Osteoblast (primary cell): Measurements from ENCODE around the gene SLAMF6. TPM values are rescaled to one million over a fixed set of nuclear protein-coding genes. Genes with fewer than 3 reads are reported as not detected.
"Not testable (repeated sequence)": the region's sequence is repeated elsewhere in the genome, so short reads cannot be mapped to it uniquely, and the experiment has no call there.

Source experiments
- DNase-seq: peaks from one replicate; pipeline ENCODE4 v3.0.0; 2011; ENCODE audit warnings: low spot score, mixed read lengths; ENCODE audit not compliant: insufficient read length; ENCODE audit errors: missing footprints
- H2AFZ ChIP-seq: 2 replicates; pipeline ENCODE4 v1.6.0; 2011; ENCODE audit warnings: mild to moderate bottlenecking, low read length
- H3K27ac ChIP-seq: 2 replicates; pipeline ENCODE4 v1.5.1; 2011; ENCODE audit warnings: mild to moderate bottlenecking, low read depth, low read length, moderate library complexity
- H3K27me3 ChIP-seq: 2 replicates; pipeline ENCODE4 v1.6.0; 2012; ENCODE audit warnings: mild to moderate bottlenecking, control low read depth, inconsistent platforms, low read length, moderate library complexity; ENCODE audit not compliant: insufficient read depth
- H3K36me3 ChIP-seq: 2 replicates; pipeline ENCODE4 v1.5.1; 2011; ENCODE audit warnings: mild to moderate bottlenecking, low read length, control low read depth, moderate library complexity; ENCODE audit not compliant: insufficient read depth
- H3K4me1 ChIP-seq: 2 replicates; pipeline ENCODE4 v1.5.1; 2011; ENCODE audit warnings: mild to moderate bottlenecking, low read length, control low read depth, moderate library complexity; ENCODE audit not compliant: insufficient read depth
- H3K4me2 ChIP-seq: 2 replicates; pipeline ENCODE4 v1.6.0; 2011; ENCODE audit warnings: mild to moderate bottlenecking, low read length; ENCODE audit not compliant: insufficient read depth
- H3K4me3 ChIP-seq: fragments of 200-600 bp; sonication (generic); 3 replicates; pipeline ENCODE4 v1.5.1; 2012; ENCODE audit warnings: mild to moderate bottlenecking, low read length, inconsistent platforms; ENCODE audit not compliant: insufficient read depth
- H3K79me2 ChIP-seq: 2 replicates; pipeline ENCODE4 v1.6.0; 2012; ENCODE audit warnings: mild to moderate bottlenecking, low read length, control low read depth, inconsistent platforms; ENCODE audit not compliant: insufficient read depth
- H3K9me3 ChIP-seq: 2 replicates; pipeline ENCODE4 v1.5.1; 2011; ENCODE audit warnings: low read depth, low read length, control low read depth
- H4K20me1 ChIP-seq: 2 replicates; pipeline ENCODE4 v1.6.0; 2012; ENCODE audit warnings: mild to moderate bottlenecking, low read length, control low read depth; ENCODE audit not compliant: insufficient read depth
- total RNA-seq: library from RNA; depleted of rRNA; stranded (reverse); fragments of >200 nt; gene quantifications from 2 replicates; pipeline ENCODE4 v1.2.3, GENCODE V29; 2012
- TF ChIP-seq, protein P1 (sequence below): IDR thresholded peaks from 2 replicates; pipeline ENCODE4 v1.5.1; 2011; ENCODE audit warnings: mild to moderate bottlenecking, low read depth, low read length, moderate library complexity; ENCODE audit errors: extremely low read depth

SLAMF6 gene
- total RNA-seq, 1 donor: not detected

DNA sequence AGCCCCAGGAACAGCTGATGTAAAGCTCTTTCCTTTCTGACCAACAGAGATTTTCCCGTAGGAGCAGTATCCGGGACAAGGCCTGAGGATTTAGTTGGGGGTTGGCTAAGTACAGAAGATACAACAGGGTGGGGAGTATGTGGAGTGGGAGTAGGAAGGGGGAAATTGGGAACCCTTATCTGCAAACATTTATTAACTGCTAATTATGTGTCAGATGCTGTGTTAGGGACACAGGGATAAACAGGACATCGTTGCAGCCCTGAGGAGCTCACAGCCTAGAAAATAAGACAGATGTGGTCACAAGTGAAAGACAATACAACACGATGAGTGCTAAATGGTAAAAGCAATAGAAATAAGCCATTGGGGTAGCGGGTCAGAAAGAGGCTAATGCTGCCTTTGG lies 44.3 kb upstream of the SLAMF6 start:
- H4K20me1 ChIP-seq: no peaks in the 10 kb centered on the region

DNA sequence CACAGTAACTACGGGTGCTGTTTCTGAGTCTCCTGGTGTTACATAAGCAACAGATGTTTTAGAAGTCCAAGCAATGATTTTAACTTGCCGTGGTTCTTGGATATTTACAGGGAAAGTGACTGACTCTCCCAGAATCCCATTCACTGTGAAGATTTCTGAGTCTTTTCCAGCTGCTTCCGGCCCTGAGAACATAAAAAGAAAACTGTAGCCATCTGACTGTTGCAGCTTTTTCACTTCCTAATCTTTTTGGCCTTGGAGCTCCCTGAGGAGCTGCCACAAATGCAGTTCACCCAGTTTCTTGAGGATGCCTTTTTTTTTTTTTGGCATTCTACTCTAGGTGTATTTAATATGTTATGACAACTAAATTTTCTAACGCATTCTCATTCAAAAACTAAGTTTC lies 42.5 kb upstream of the SLAMF6 start:
- TF ChIP-seq, protein P1, sequence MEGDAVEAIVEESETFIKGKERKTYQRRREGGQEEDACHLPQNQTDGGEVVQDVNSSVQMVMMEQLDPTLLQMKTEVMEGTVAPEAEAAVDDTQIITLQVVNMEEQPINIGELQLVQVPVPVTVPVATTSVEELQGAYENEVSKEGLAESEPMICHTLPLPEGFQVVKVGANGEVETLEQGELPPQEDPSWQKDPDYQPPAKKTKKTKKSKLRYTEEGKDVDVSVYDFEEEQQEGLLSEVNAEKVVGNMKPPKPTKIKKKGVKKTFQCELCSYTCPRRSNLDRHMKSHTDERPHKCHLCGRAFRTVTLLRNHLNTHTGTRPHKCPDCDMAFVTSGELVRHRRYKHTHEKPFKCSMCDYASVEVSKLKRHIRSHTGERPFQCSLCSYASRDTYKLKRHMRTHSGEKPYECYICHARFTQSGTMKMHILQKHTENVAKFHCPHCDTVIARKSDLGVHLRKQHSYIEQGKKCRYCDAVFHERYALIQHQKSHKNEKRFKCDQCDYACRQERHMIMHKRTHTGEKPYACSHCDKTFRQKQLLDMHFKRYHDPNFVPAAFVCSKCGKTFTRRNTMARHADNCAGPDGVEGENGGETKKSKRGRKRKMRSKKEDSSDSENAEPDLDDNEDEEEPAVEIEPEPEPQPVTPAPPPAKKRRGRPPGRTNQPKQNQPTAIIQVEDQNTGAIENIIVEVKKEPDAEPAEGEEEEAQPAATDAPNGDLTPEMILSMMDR: no peak
- H3K4me1 ChIP-seq: no peaks in the 10 kb centered on the region
- H4K20me1 ChIP-seq: no peaks in the 10 kb centered on the region
- H3K27ac ChIP-seq: no peak overlapping the region
- no peaks in the 10 kb centered on the region for H3K79me2 ChIP-seq
- H2AFZ ChIP-seq: no peak overlapping the region
- no peak for DNase-seq
- no peaks in the 10 kb centered on the region for H3K9me3 ChIP-seq
- H3K4me3 ChIP-seq: no peak overlapping the region
- no peaks in the 10 kb centered on the region for H3K36me3 ChIP-seq
- H3K27me3 ChIP-seq: no peaks in the 10 kb centered on the region
- no peak overlapping the region for H3K4me2 ChIP-seq

More for the DNA sequence above, 44.3 kb upstream of the SLAMF6 start:
- H3K36me3 ChIP-seq: no peaks in the 10 kb centered on the region
- TF ChIP-seq, protein P1: no peak
- H3K9me3 ChIP-seq: no peaks in the 10 kb centered on the region
- no peak overlapping the region for H2AFZ ChIP-seq
- no peak for DNase-seq
- H3K4me2 ChIP-seq: no peak overlapping the region
- H3K4me3 ChIP-seq: no peak overlapping the region
- H3K4me1 ChIP-seq: no peaks in the 10 kb centered on the region
- no peaks in the 10 kb centered on the region for H3K79me2 ChIP-seq
- no peak overlapping the region for H3K27ac ChIP-seq
- no peaks in the 10 kb centered on the region for H3K27me3 ChIP-seq

DNA sequence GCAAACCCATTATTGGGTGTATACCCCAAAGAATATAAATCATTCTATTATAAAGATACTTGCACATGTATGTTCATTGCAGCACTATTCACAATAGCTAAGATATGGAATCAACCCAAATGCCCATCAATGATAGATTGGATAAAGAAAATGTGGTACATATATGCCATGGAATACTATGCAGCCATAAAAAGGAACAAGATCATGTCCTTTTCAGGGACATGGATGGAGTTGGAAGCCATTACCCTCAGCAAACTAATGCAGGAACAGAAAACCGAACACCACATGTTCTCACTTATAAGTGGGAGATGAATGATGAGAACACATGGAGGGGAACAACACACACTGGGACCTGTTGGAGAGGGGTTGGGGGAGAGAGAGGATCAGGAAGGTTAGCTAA lies 40.2 kb upstream of the SLAMF6 start:
- not testable (repeated sequence) for H3K4me3 ChIP-seq, H3K27me3 ChIP-seq, H2AFZ ChIP-seq, H3K27ac ChIP-seq, H3K36me3 ChIP-seq, H3K79me2 ChIP-seq, H3K9me3 ChIP-seq, H3K4me2 ChIP-seq, H3K4me1 ChIP-seq, H4K20me1 ChIP-seq, DNase-seq

DNA sequence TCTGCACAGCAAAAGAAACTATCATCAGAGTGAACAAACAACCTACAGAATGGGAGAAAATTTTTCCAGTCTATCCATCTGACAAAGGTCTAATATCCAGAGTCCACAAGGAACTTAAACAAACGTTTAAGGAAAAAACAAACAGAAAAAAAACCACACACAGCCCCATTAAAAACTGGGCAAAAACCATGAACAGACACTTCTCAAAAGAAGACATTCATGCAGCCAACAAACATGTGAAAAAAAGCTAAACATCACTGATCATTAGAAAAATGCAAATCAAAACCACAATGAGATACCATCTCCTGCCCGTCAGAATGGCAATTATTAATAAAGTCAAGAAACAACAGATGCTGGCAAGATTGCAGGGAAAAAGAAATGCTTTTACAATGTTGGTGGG lies 39.7 kb upstream of the SLAMF6 start:
- H3K27ac ChIP-seq, H3K9me3 ChIP-seq, DNase-seq, H2AFZ ChIP-seq, H3K36me3 ChIP-seq, H3K4me1 ChIP-seq, H3K79me2 ChIP-seq, H4K20me1 ChIP-seq, H3K4me3 ChIP-seq, H3K27me3 ChIP-seq, H3K4me2 ChIP-seq: not testable (repeated sequence)

DNA sequence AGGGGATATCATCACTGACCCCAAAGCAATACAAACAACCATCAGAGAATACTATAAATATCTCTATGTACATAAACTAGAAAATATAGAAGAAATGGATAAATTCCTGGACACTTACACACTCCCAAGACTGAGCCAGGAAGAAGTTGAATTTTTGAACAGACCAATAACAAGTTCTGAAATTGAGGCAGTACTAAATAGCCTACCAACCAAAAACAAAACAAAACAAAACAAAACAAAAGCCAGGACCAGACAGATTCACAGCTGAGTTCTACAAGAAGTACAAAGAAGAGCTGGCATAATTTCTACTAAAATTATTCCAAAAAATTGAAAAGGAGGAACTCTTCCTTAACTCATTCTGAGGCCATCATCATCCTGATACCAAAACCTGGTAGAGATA lies 37.8 kb upstream of the SLAMF6 start:
- no peak overlapping the region for H3K4me2 ChIP-seq
- H4K20me1 ChIP-seq: no peaks in the 10 kb centered on the region
- TF ChIP-seq, protein P1: no peak
- H2AFZ ChIP-seq: no peak overlapping the region
- H3K27me3 ChIP-seq: no peaks in the 10 kb centered on the region
- H3K36me3 ChIP-seq: no peaks in the 10 kb centered on the region
- no peak overlapping the region for H3K4me3 ChIP-seq
- no peaks in the 10 kb centered on the region for H3K4me1 ChIP-seq
- no peaks in the 10 kb centered on the region for H3K79me2 ChIP-seq
- H3K27ac ChIP-seq: no peak overlapping the region
- no peaks in the 10 kb centered on the region for H3K9me3 ChIP-seq
- DNase-seq: no peak
